ENCODE measurements around the gene CR2.
"Not testable (repeated sequence)": the region's sequence is repeated elsewhere in the genome, so short reads cannot be mapped to it uniquely, and the experiment has no call there.

The CR2 gene

GRCh38 chr1:207454046-207454964 lies at the start of gene CR2:
Gene CR2, plus strand, starts transcription at chr1:207454328. Its CDS starts 91 bp downstream, at chr1:207454419.
- DNase-seq (ENCODE audit: low read depth) = no peak

- DNase-seq (ENCODE audit: low read depth) = peak; percentile 70
These were observed 49.1 kb upstream of the CR2 start for GRCh38 chr1:207404849-207405525.

GRCh38 chr1:207405814-207406213 lies 48.3 kb upstream of the CR2 start:
- no peak for DNase-seq (ENCODE audit: low read depth)

- DNase-seq (ENCODE audit: low read depth) = peak; percentile 63
These were observed 46.4 kb upstream of the CR2 start for GRCh38 chr1:207407655-207408260.

- DNase-seq (ENCODE audit: low read depth) = no peak
These were observed 41.3 kb upstream of the CR2 start for GRCh38 chr1:207412845-207413244.

- DNase-seq (ENCODE audit: low read depth) = no peak
These were observed 39.5 kb upstream of the CR2 start for GRCh38 chr1:207414606-207415108.

GRCh38 chr1:207417076-207417475 lies 37.1 kb upstream of the CR2 start:
- no peak for DNase-seq (ENCODE audit: low read depth)

- no peak for DNase-seq (ENCODE audit: low read depth)
These were observed 35.8 kb upstream of the CR2 start for GRCh38 chr1:207418351-207418750.

GRCh38 chr1:207420109-207420508 lies 34.0 kb upstream of the CR2 start:
- DNase-seq (ENCODE audit: low read depth) = no peak

GRCh38 chr1:207421078-207421477 lies 33.0 kb upstream of the CR2 start:
- DNase-seq (ENCODE audit: low read depth) = no peak

GRCh38 chr1:207423560-207424292 lies 30.4 kb upstream of the CR2 start:
- DNase-seq (ENCODE audit: low read depth) = no peak

GRCh38 chr1:207424570-207425131 lies 29.5 kb upstream of the CR2 start:
- no peak for DNase-seq (ENCODE audit: low read depth)

GRCh38 chr1:207427832-207428585 lies 26.1 kb upstream of the CR2 start:
- no peak for DNase-seq (ENCODE audit: low read depth)

- DNase-seq (ENCODE audit: low read depth) = no peak
These were observed 25.3 kb upstream of the CR2 start for GRCh38 chr1:207428783-207429182.

- no peak for DNase-seq (ENCODE audit: low read depth)
These were observed 24.2 kb upstream of the CR2 start for GRCh38 chr1:207429963-207430362.

GRCh38 chr1:207430602-207431001 lies 23.5 kb upstream of the CR2 start:
- DNase-seq (ENCODE audit: low read depth) = no peak

GRCh38 chr1:207431508-207431907 lies 22.6 kb upstream of the CR2 start:
- no peak for DNase-seq (ENCODE audit: low read depth)

GRCh38 chr1:207433435-207433834 lies 20.7 kb upstream of the CR2 start:
- no peak for DNase-seq (ENCODE audit: low read depth)

- DNase-seq (ENCODE audit: low read depth) = not testable (repeated sequence)
These were observed 17.4 kb upstream of the CR2 start for GRCh38 chr1:207436746-207437145.

GRCh38 chr1:207440626-207441025 lies 13.5 kb upstream of the CR2 start:
- no peak for DNase-seq (ENCODE audit: low read depth)

Measured in fibroblast of gingiva (primary cell).